Liver (tissue), 3 donors: ENCODE measurements around the gene RFNG.

ENCODE experiments used
- FOXA1 ChIP-seq: IDR thresholded peaks from 2 replicates; pipeline ENCODE4 v1.6.1; 2016; ENCODE audit warnings: antibody characterized with exemption
- GABPA ChIP-seq, 2 donors: IDR thresholded peaks in 1 of 2; conservative IDR thresholded peaks in 1 of 2; 2 replicates each; pipeline ENCODE4 v1.6.1; 2016; ENCODE audit warnings: antibody characterized with exemption in 2 of 2, mild to moderate bottlenecking in 1 of 2, moderate library complexity in 1 of 2
- RAD21 ChIP-seq, 2 donors: IDR thresholded peaks; 2 replicates each; pipeline ENCODE4 v1.6.1; 2016; ENCODE audit warnings: antibody characterized with exemption in 2 of 2, mild to moderate bottlenecking in 2 of 2
- RXRA ChIP-seq, 2 donors: IDR thresholded peaks; 2 replicates each; pipeline ENCODE4 v1.6.1; 2017 to 2018; ENCODE audit warnings: antibody characterized with exemption in 2 of 2, mild to moderate bottlenecking in 1 of 2
- YY1 ChIP-seq: IDR thresholded peaks from 2 replicates; pipeline ENCODE4 v1.6.1; 2016; ENCODE audit warnings: antibody characterized with exemption, mild to moderate bottlenecking
- ZBTB33 ChIP-seq: IDR thresholded peaks from 2 replicates; pipeline ENCODE4 v1.6.1; 2016; ENCODE audit warnings: antibody characterized with exemption
- TF ChIP-seq, protein P1 (sequence below): fragments of 150-350 bp; IDR thresholded peaks from 2 replicates; pipeline ENCODE4 v1.5.1; 2017; ENCODE audit warnings: improper control_type of control experiment, low read depth, low read length; ENCODE audit not compliant: missing input control
- TF ChIP-seq, protein P2 (sequence below): IDR thresholded peaks from 2 replicates; pipeline ENCODE4 v1.6.1; 2016; ENCODE audit warnings: antibody characterized with exemption, mild to moderate bottlenecking
- donor health status: healthy.
- donor health status: healthy.

- TF ChIP-seq, protein P1, sequence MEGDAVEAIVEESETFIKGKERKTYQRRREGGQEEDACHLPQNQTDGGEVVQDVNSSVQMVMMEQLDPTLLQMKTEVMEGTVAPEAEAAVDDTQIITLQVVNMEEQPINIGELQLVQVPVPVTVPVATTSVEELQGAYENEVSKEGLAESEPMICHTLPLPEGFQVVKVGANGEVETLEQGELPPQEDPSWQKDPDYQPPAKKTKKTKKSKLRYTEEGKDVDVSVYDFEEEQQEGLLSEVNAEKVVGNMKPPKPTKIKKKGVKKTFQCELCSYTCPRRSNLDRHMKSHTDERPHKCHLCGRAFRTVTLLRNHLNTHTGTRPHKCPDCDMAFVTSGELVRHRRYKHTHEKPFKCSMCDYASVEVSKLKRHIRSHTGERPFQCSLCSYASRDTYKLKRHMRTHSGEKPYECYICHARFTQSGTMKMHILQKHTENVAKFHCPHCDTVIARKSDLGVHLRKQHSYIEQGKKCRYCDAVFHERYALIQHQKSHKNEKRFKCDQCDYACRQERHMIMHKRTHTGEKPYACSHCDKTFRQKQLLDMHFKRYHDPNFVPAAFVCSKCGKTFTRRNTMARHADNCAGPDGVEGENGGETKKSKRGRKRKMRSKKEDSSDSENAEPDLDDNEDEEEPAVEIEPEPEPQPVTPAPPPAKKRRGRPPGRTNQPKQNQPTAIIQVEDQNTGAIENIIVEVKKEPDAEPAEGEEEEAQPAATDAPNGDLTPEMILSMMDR, result no peak
- TF ChIP-seq, protein P2, sequence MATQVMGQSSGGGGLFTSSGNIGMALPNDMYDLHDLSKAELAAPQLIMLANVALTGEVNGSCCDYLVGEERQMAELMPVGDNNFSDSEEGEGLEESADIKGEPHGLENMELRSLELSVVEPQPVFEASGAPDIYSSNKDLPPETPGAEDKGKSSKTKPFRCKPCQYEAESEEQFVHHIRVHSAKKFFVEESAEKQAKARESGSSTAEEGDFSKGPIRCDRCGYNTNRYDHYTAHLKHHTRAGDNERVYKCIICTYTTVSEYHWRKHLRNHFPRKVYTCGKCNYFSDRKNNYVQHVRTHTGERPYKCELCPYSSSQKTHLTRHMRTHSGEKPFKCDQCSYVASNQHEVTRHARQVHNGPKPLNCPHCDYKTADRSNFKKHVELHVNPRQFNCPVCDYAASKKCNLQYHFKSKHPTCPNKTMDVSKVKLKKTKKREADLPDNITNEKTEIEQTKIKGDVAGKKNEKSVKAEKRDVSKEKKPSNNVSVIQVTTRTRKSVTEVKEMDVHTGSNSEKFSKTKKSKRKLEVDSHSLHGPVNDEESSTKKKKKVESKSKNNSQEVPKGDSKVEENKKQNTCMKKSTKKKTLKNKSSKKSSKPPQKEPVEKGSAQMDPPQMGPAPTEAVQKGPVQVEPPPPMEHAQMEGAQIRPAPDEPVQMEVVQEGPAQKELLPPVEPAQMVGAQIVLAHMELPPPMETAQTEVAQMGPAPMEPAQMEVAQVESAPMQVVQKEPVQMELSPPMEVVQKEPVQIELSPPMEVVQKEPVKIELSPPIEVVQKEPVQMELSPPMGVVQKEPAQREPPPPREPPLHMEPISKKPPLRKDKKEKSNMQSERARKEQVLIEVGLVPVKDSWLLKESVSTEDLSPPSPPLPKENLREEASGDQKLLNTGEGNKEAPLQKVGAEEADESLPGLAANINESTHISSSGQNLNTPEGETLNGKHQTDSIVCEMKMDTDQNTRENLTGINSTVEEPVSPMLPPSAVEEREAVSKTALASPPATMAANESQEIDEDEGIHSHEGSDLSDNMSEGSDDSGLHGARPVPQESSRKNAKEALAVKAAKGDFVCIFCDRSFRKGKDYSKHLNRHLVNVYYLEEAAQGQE, result no peak
- TF ChIP-seq ZBTB33, result no peak
- no peak for TF ChIP-seq GABPA (IDR thresholded peaks at IDR 0.05 in 1 of 2, conservative IDR thresholded peaks at IDR 0.05 in 1 of 2)
- peak in 1 of 2 donors; percentile 10 for TF ChIP-seq RXRA (IDR thresholded peaks at IDR 0.05)
- no peak for TF ChIP-seq RAD21 (IDR thresholded peaks at IDR 0.05)
- no peak for TF ChIP-seq YY1
- TF ChIP-seq FOXA1, result no peak
Observed at GRCh38 chr17:82036634-82037091, 14.9 kb downstream of the RFNG start.
